ENCODE measurements around the gene APOL1.

- TF ChIP-seq ESRRG (CRISPR knock-in tag; IDR thresholded peaks at IDR 0.05) (no peak), ZNF565 (CRISPR knock-in tag; conservative IDR thresholded peaks at IDR 0.05; ENCODE audit: low read depth) (no peak), SNAI2 (CRISPR knock-in tag; IDR thresholded peaks at IDR 0.05) (no peak), RARB (CRISPR knock-in tag; IDR thresholded peaks at IDR 0.05) (no peak), OSR1 (CRISPR knock-in tag; IDR thresholded peaks at IDR 0.05) (no peak), BACH2 (CRISPR knock-in tag; IDR thresholded peaks at IDR 0.05; ENCODE audit: borderline replicate concordance) (no peak), CSDC2 (CRISPR knock-in tag; IDR thresholded peaks at IDR 0.05) (no peak), PPARA (CRISPR knock-in tag; IDR thresholded peaks at IDR 0.05; ENCODE audit: borderline replicate concordance) (no peak)
- TF ChIP-seq, protein P1, sequence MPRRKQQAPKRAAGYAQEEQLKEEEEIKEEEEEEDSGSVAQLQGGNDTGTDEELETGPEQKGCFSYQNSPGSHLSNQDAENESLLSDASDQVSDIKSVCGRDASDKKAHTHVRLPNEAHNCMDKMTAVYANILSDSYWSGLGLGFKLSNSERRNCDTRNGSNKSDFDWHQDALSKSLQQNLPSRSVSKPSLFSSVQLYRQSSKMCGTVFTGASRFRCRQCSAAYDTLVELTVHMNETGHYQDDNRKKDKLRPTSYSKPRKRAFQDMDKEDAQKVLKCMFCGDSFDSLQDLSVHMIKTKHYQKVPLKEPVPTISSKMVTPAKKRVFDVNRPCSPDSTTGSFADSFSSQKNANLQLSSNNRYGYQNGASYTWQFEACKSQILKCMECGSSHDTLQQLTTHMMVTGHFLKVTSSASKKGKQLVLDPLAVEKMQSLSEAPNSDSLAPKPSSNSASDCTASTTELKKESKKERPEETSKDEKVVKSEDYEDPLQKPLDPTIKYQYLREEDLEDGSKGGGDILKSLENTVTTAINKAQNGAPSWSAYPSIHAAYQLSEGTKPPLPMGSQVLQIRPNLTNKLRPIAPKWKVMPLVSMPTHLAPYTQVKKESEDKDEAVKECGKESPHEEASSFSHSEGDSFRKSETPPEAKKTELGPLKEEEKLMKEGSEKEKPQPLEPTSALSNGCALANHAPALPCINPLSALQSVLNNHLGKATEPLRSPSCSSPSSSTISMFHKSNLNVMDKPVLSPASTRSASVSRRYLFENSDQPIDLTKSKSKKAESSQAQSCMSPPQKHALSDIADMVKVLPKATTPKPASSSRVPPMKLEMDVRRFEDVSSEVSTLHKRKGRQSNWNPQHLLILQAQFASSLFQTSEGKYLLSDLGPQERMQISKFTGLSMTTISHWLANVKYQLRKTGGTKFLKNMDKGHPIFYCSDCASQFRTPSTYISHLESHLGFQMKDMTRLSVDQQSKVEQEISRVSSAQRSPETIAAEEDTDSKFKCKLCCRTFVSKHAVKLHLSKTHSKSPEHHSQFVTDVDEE (CRISPR knock-in tag; IDR thresholded peaks at IDR 0.05), result no peak
Measured at GRCh38 chr22:36303115-36303467, 50.2 kb downstream of the APOL1 start.

Measured in SK-N-SH treated with all-trans-retinoic acid at 6 μM for 48 hours (cell line).